Tongue (tissue), 3 donors: ENCODE data around the gene STXBP5L. TPM values are rescaled to one million over a fixed set of nuclear protein-coding genes. Genes with fewer than 3 reads are reported as not detected.
A peak's percentile ranks its signal among the peaks of the same experiment; 100 is the strongest.
"Not testable (repeated sequence)": the region's sequence is repeated elsewhere in the genome, so short reads cannot be mapped to it uniquely, and the experiment has no call there.

ENCODE experiments used
- DNase-seq: peaks from one replicate; pipeline ENCODE4 v3.0.0-alpha.2; 2015
- small RNA-seq: library from RNA; depleted of rRNA; stranded (forward); fragments of <200 nt; gene quantifications from one replicate; pipeline ENCODE3, GENCODE V24; 2014; ENCODE audit warnings: low replicate concordance
- total RNA-seq: library from RNA; depleted of rRNA; stranded (reverse); fragments of >200 nt; gene quantifications from one replicate; pipeline ENCODE4 v1.2.3, GENCODE V29; 2014

STXBP5L gene
- total RNA-seq, 1 donor from 2014 or later = not detected

- peak; percentile 2 for DNase-seq
Measured at GRCh38 chr3:121436074-121436473, 528.1 kb downstream of the STXBP5L start.

- peak; percentile 41 for DNase-seq
Measured at GRCh38 chr3:121436641-121437040, 528.6 kb downstream of the STXBP5L start.

GRCh38 chr3:121443456-121443855, 535.5 kb downstream of the STXBP5L start:
- no peak for DNase-seq

GRCh38 chr3:121451752-121452151, 543.7 kb downstream of the STXBP5L start:
- DNase-seq = not testable (repeated sequence)

GRCh38 chr3:121462565-121462964, 554.6 kb downstream of the STXBP5L start:
- no peak for DNase-seq

GRCh38 chr3:121463745-121464144, 555.7 kb downstream of the STXBP5L start:
- no peak for DNase-seq

GRCh38 chr3:121467085-121467484, 559.1 kb downstream of the STXBP5L start:
- DNase-seq = no peak

- DNase-seq = no peak
Measured at GRCh38 chr3:121473001-121473400, 565.0 kb downstream of the STXBP5L start.

Small RNAs within 50 kb of the gene (small RNA-seq; reads per million reads assigned to genes)
- not detected for gene MIR5682

Other genes starting within 250 kb of the STXBP5L start
- 2.5 TPM for gene HGD, start 226.0 kb upstream of the STXBP5L start, total RNA-seq
- gene RABL3, start 165.7 kb upstream of the STXBP5L start, total RNA-seq = 17.3 TPM
- 21.2 TPM for gene GTF2E1, start 165.5 kb upstream of the STXBP5L start, total RNA-seq